ENCODE results near the gene SSTR4. TPM values are rescaled to one million over a fixed set of nuclear protein-coding genes. Genes with fewer than 3 reads are reported as not detected.

The SSTR4 gene
- total RNA-seq, 1 experiment from 2014 or later, result not detected

DNA sequence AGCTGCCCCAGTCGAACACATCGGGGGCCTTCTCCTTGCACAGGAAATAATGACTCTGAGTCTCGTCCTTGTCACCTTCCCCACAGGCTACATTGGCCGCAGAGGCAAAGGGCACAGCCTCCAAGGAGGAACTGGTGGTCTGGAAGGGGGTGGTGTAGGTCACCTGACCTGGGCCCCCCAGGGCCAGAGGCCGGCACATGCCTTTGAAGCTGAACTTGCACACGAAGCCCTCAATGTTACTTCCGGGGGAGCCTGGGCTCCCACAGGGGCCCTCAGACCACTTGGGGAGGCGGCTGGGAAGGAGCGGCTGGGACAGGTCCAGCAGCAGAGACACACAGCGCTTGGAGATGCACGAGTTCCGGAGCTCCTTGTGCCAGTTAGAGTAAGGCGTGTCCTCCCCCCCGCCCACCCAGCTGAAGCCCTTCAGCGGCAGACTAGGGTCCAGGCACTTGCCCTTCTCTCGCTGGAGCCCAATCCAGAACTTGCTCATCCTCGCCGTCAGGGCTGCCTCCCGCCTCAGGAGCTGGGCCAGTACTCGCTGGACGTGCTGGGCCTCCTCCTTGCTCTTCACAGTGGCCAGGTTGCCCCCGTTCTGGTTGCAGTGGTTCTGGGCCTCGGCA lies 50.4 kb downstream of the SSTR4 start:
- Histone ChIP-seq H3K4me3 (no peak overlapping the region), H3K4me1 (replicated peaks) (no peaks in the 10 kb centered on the region), H3K9me3 (replicated peaks) (no peaks in the 10 kb centered on the region), H3K27ac (no peak overlapping the region), H3K27me3 (replicated peaks) (no peaks in the 10 kb centered on the region), H3K36me3 (no peaks in the 10 kb centered on the region)
- DNase-seq (ENCODE audit: low read depth in 1 of 2, low spot score in 2 of 2), result no peak

DNA sequence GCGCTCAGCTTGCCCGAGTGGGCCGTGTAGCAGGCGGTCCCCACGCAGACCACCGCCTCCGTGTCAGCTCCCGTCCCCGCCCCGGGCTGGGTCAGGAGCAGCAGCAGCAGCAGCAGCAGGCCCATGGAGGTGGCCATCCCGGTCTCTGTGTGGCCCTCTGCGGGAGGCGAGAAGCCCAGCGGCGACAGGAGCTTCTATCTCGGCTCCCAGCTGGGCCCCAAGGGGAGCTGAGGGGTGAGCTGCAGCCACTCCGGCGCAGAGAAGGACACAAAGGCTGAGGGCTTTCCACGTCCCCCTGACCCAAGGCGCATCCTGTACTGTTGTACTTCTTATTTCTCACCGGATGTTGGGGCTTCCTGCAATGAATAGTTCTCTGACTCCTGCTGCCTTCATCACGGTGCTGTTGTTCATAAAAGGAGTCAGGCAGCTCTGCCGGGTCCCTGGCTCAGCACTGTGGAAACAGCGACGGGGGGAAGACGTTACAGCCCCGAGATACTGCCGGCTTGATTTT lies 51.0 kb downstream of the SSTR4 start, which contains the start of gene CD93:
CD93 (minus strand) TSS at position 269 of the 511 bp plus-strand sequence; CDS start at position 137, 132 bp downstream.
- H3K4me1 ChIP-seq (replicated peaks), result no peaks in the 10 kb centered on the region
- DNase-seq (ENCODE audit: low read depth in 1 of 2, low spot score in 2 of 2), result no peak

DNA sequence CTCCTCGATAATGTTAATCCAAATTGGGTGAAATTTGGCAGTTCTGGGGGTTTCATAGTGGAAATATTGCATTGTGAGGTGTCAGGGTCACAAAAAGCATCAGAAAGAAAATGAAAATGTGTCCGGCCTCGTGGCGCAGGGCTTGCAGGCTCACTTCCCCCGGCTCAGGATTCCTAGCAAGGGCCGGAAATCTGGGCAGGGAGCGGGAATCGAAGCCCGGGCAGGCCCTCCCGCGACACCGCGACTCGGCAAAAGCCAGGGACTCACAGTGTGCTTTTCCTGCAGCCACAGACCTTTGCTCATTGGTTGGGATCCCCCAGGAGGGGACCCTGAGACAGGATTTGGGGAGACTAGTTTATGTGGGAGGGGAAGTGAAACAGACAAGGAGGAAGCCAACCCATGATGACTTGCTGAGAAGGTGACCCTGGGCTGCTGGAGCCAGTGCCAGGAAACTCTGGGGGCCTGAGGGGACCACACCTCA lies 51.9 kb downstream of the SSTR4 start:
- no peak for DNase-seq (ENCODE audit: low read depth in 1 of 2, low spot score in 2 of 2)
- no peak overlapping the region for H3K27ac ChIP-seq
- H3K36me3 ChIP-seq, result no peaks in the 10 kb centered on the region
- no peaks in the 10 kb centered on the region for H3K9me3 ChIP-seq (replicated peaks)
- H3K27me3 ChIP-seq (replicated peaks), result no peaks in the 10 kb centered on the region
- H3K4me1 ChIP-seq (replicated peaks), result peaks cover 2% of the 10 kb centered on the region; the same call in 1 of the 2 replicates
- no peak overlapping the region for H3K4me3 ChIP-seq

More for the DNA sequence above, 51.0 kb downstream of the SSTR4 start, which contains the start of gene CD93:
- no peaks in the 10 kb centered on the region for H3K36me3 ChIP-seq
- no peaks in the 10 kb centered on the region for H3K9me3 ChIP-seq (replicated peaks)
- no peaks in the 10 kb centered on the region for H3K27me3 ChIP-seq (replicated peaks)
- H3K4me3 ChIP-seq, result no peak within 1 kb of the TSS
- H3K27ac ChIP-seq, result no peak within 1 kb of the TSS

DNA sequence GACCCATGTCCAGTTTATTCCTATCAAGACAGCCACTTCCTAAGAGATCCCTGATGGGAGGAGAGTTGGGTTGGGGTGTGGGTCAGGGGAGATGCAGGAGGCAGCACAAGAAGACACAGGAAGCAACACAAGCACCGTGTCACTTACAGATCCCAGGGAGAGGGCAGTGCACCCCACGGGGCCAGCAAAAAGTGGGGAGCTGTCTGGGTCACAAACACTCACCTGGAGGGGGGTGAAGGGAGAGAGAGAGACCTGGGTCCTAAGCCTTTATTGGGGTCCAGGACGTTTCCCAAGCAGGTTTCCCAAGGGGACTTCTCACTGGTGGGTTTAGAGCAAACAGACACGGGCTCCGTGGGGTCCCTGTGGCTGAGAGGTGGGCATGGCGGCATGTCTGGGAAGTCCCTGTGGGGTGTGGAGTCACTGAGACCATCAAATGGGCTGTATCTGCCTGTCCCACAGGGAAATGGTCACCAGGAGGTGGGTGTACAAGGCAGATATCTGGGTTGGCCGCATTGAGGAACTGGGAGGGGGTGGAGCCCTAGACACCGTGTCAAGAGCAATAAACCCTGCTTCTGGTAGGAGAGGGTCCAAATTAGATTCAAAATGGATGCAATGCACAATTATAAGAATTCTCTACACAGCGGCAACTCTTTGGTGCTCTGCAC lies 52.6 kb downstream of the SSTR4 start:
- no peaks in the 10 kb centered on the region for H3K27me3 ChIP-seq (replicated peaks)
- H3K4me1 ChIP-seq (replicated peaks), result peaks cover 7% of the 10 kb centered on the region; the same call in 1 of the 2 replicates
- no peaks in the 10 kb centered on the region for H3K36me3 ChIP-seq
- DNase-seq (ENCODE audit: low read depth in 1 of 2, low spot score in 2 of 2), result no peak
- H3K9me3 ChIP-seq (replicated peaks), result no peaks in the 10 kb centered on the region
- no peak overlapping the region for H3K4me3 ChIP-seq
- no peak overlapping the region for H3K27ac ChIP-seq

Other genes with a start within 250 kb of the SSTR4 start
- 4.2 and 4.7 TPM in 2 replicates for gene THBD, start 14.4 kb downstream of the SSTR4 start, total RNA-seq (2014; rRNA removed; shearing (Covaris generic))
- not detected in 2 replicates for gene CD93, start 51.0 kb downstream of the SSTR4 start, total RNA-seq (2014; rRNA removed; shearing (Covaris generic))